GM19193 (cell line): ENCODE results near the gene USP53.

Experiments
- POLR2A ChIP-seq: IDR thresholded peaks from 4 replicates; pipeline ENCODE4 v1.6.1; 2011; ENCODE audit not compliant: insufficient read depth, insufficient read length; ENCODE audit errors: extremely low read depth

USP53 gene

GRCh38 chr4:119242417-119242816, 29.9 kb downstream of the USP53 start:
- no peak for TF ChIP-seq POLR2A

DNA sequence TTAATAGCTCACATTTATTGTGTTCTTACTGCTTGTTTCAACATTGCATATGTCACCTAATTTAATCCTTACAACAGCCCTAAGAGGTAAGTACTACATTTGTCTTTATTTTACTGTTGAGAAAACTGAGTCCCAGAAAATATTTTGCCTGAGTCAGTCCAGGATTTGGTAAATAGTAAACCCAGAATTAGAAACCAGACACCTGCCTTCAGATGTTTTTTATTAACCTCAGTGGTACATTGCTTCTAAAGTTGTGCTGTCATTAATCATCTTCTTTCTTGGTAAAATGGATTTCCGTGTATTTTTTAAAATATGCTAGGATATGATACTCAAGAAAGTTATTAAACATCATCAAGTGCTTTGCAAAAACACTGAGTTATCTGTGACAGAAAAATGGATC, 31.4 kb downstream of the USP53 start:
- TF ChIP-seq POLR2A, result no peak

DNA sequence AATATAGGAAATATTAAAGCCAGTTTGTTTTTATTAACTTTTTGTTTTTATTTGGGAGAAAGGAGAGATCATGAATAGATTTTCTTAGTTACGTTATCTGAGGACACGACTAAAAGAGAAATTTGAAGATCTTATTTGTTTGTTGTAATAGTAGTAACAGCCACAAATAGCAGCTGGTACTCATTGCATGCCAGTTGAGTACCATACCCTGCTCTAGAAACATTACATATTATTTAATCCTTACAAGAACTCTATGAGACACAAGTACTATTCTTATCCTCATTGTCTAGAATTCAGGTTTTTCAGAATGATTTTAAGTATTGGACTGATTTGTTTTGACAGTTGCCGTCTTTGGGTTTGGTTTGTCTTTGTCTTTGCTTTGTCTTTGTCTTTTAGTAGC, 31.8 kb downstream of the USP53 start:
- no peak for TF ChIP-seq POLR2A

DNA sequence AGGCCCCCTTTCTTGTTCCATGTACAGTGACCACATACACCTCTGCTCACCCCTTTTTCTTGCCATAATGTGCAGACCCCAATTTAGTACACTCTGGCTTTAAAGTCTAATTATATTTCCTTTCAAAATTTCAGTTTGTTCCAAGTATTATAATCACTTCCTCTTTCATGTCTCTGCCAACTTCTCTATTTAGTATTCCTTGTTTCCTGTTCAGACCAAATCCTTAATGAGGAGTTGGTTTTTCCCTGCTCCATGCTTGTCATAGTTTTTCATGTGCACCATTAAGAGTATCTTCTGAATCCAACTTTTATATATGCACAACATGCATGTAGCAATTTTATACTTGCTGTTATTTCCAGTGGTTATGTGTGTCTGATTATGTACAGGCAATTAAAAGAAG, 32.3 kb downstream of the USP53 start:
- no peak for TF ChIP-seq POLR2A

GRCh38 chr4:119246177-119246733, 33.7 kb downstream of the USP53 start:
- TF ChIP-seq POLR2A, result no peak

DNA sequence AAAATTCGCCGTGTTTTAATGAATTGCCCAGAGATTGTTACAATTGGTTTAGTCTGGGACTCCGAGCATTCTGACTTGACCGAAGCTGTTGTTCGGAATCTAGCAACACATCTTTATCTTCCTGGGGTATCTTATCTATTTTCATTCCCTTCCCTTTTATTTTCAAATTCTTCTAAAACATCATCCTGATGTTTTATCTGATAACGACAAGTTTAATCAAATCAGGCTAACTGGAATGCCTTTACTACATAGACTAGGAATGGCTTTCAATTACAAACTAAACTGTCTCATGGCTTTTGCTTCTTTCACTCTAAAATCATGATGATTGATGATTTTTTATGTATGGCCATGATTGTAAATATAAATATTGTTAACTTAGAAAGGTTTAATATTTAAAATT, 48.0 kb downstream of the USP53 start:
- no peak for TF ChIP-seq POLR2A

- TF ChIP-seq POLR2A, result no peak
Measured at GRCh38 chr4:119261986-119262385, 49.5 kb downstream of the USP53 start.

GRCh38 chr4:119264743-119265142, 52.2 kb downstream of the USP53 start:
- TF ChIP-seq POLR2A, result no peak

- TF ChIP-seq POLR2A, result no peak
Measured at GRCh38 chr4:119266153-119266552, 53.6 kb downstream of the USP53 start.

DNA sequence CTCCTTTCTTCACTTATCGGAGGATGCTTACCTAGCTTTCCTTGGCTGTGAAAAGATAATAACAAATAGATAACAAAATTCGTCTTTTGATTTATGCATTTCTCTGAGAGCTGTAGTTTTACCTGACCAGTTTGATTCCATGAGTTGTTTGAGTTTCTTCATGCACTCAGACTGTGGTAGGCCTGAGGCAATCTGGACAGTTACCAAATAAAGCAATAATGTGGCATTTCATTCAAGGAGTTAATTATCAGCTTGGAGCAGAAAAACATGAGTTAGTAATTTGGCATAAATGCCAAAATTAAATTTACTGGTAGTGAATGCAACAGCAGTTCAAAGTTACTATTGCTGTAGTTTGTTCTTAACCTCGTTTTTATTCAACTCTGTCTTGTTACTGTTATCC, 56.0 kb downstream of the USP53 start:
- no peak for TF ChIP-seq POLR2A

GRCh38 chr4:119271361-119272085, 59.0 kb downstream of the USP53 start:
- TF ChIP-seq POLR2A, result no peak

- no peak for TF ChIP-seq POLR2A
Measured at GRCh38 chr4:119281393-119281792, 68.9 kb downstream of the USP53 start.

DNA sequence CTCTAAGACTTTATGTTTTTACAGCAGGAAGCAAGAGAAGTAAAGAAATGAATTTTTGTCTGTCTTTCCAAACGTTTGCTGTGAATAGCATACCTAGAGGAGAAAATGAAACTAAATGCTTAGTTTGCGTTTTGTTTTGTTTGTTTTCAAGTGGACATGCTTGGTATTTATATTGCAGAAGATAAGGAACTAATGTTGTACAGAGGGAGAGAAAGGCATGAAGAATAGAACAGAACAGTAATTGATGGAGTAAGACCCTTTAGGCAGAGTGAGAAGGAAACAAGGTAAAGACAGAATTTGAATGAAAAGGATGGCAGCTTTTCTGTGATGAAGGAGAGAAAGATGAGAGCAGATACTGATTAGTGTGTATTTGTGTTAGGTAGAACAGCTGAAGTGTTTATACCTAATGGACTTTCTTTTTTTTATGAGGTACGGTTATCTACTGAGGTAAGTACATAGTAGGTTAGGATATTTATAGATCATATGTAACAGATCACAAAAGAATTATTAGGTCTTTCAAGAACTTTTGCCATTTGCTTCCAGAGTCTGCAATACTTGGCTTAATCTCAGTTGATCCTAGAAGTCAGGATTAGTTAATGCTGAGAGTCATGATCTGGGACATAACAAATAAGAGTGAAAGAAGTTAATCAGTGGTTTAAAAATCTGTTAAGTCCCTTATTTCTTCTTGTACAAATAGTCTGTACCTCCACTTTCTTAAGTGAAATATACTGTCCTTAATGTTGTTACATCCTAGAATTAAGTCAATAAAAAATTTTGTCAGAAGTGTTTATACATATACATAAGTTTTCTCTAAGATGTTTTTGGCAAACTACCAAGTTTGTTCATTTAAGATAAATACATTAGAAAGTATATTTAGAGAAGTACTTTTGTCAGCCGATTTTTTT, 72.6 kb downstream of the USP53 start:
- no peak for TF ChIP-seq POLR2A

DNA sequence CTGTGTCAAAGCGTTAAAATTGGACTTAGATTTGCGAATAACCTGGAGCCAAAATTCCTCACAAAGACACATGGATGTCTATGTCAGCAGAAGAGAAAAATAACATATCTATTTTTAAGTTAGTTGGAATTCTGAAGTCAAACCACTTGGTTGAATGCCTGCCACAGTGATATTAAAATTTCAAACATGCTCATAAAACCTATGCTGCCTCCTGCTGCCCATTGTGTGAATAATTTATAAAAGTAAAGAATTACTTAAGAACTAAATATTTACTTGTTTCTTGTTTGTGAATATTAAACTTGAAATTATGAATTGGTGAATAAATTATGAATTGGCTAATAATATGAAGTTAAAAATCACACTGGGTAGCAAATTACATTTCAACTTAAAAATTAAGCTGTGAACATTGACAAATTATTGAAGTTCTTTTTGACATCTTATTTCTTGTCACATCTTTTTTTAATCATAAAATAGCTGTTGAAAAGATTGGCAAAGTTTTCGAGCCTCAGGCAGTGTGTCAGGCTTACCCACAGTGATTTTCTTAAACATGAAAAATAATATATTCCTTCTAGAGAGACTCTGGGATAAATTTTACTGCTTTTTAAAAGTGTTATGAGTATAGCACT, 74.0 kb downstream of the USP53 start:
- TF ChIP-seq POLR2A, result no peak

- TF ChIP-seq POLR2A, result no peak
Measured at GRCh38 chr4:119289313-119289712, 76.8 kb downstream of the USP53 start.
